ENCODE measurements around the gene MVB12A. TPM values are rescaled to one million over a fixed set of nuclear protein-coding genes. Genes with fewer than 3 reads are reported as not detected.

Gene MVB12A
- total and polyA plus RNA-seq, 9 of the 15 experiments (the other 6 are each of a cell fraction or from before 2014, with no cell fraction given), result 1.2 to 46.2 (median 22.4) TPM

DNA sequence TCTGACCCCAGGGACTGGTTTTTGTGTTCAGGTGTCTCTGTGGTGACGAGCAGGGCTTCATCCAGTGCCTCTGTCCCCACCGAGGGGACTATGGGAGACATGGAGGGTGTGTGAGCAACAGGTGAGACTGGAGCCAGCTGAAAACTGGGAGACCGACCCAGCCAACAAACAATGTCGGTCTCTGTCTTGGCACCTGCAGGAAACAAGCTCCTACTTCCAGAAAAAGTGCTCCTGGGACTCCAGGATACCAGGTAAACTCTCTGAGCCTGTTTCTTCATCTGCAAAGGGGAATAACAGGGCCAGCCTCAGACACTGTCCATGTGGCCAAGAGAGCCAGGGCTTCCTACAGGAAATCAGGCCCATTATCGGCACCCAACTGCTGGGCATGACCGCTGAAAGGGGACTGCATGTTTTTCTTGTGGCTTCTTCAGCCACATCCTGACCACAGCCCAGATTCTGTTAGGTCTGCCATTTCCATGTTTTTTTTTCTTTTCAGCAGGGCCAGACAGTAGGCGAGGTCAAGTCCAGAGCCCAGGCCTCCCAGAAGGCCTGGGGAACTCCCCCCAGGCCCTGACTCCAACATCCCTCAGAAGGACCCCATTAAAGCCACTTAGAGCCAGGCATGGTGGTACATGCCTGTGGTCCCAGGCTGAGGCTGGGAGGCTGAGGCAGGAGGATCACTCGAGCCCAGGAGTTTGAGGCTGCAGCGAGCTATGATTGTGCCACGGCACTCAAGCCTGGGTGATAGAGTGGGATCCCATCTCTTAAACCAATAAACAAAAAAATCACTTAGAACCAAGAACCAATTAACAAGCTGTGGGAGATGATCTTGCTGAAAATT, 13.6 kb upstream of the MVB12A start (continued):
- TF ChIP-seq ZNF239 (CRISPR knock-in tag; IDR thresholded peaks at IDR 0.05) (no peak), LEF1 (IDR thresholded peaks at IDR 0.05) (no peak), TARDBP (IDR thresholded peaks at IDR 0.05) (no peak), POU5F1 (IDR thresholded peaks at IDR 0.05; ENCODE audit: borderline replicate concordance, low read depth, low read length, partially characterized antibody) (no peak), FOXK2 (conservative IDR thresholded peaks at IDR 0.05 in 1 of 2, IDR thresholded peaks at IDR 0.05 in 1 of 2; ENCODE audit: low read depth in 2 of 2) (no peak), JUND (IDR thresholded peaks at IDR 0.05; ENCODE audit: borderline replicate concordance, low read depth, low read length) (no peak), JUND (tag; IDR thresholded peaks at IDR 0.05; ENCODE audit: borderline replicate concordance, low read depth, low read length) (no peak), ZBTB1 (CRISPR knock-in tag; IDR thresholded peaks at IDR 0.05; ENCODE audit: borderline replicate concordance, low read depth) (peak; percentile 61; the same call in 1 of the 2 replicates), MYC (IDR thresholded peaks at IDR 0.05; ENCODE audit: low read depth, low read length) (0 out of 2 replicates have a peak, but pooled peaks have one; percentile 27), MYC (CRISPR knock-in tag; IDR thresholded peaks at IDR 0.05; ENCODE audit: borderline replicate concordance, low read depth) (no peak), MBD2 (IDR thresholded peaks at IDR 0.05; ENCODE audit: borderline replicate concordance, low read depth) (no peak; the same call in 1 of the 2 replicates), CTBP1 (IDR thresholded peaks at IDR 0.05; ENCODE audit: borderline replicate concordance) (no peak), SMARCC2 (IDR thresholded peaks at IDR 0.05; ENCODE audit: low read depth) (no peak), ZNF384 (IDR thresholded peaks at IDR 0.05; ENCODE audit: low read depth, low read length) (peak; percentile 19; the same call in 1 of the 2 replicates), ZNF76 (CRISPR knock-in tag; IDR thresholded peaks at IDR 0.05; ENCODE audit: borderline replicate concordance) (no peak), SAFB (IDR thresholded peaks at IDR 0.05; ENCODE audit: borderline replicate concordance, low read depth, low read length) (no peak), HMG20B (CRISPR knock-in tag; IDR thresholded peaks at IDR 0.05) (no peak), RBBP5 (IDR thresholded peaks at IDR 0.05; ENCODE audit: borderline replicate concordance, insufficient read depth, low read length, poor library complexity, severe bottlenecking) (peak; percentile 34)
- TF ChIP-seq, protein P1, sequence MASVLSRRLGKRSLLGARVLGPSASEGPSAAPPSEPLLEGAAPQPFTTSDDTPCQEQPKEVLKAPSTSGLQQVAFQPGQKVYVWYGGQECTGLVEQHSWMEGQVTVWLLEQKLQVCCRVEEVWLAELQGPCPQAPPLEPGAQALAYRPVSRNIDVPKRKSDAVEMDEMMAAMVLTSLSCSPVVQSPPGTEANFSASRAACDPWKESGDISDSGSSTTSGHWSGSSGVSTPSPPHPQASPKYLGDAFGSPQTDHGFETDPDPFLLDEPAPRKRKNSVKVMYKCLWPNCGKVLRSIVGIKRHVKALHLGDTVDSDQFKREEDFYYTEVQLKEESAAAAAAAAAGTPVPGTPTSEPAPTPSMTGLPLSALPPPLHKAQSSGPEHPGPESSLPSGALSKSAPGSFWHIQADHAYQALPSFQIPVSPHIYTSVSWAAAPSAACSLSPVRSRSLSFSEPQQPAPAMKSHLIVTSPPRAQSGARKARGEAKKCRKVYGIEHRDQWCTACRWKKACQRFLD (CRISPR knock-in tag; IDR thresholded peaks at IDR 0.05), result peak; percentile 58; the same call in 1 of the 2 replicates
- TF ChIP-seq, protein P2, sequence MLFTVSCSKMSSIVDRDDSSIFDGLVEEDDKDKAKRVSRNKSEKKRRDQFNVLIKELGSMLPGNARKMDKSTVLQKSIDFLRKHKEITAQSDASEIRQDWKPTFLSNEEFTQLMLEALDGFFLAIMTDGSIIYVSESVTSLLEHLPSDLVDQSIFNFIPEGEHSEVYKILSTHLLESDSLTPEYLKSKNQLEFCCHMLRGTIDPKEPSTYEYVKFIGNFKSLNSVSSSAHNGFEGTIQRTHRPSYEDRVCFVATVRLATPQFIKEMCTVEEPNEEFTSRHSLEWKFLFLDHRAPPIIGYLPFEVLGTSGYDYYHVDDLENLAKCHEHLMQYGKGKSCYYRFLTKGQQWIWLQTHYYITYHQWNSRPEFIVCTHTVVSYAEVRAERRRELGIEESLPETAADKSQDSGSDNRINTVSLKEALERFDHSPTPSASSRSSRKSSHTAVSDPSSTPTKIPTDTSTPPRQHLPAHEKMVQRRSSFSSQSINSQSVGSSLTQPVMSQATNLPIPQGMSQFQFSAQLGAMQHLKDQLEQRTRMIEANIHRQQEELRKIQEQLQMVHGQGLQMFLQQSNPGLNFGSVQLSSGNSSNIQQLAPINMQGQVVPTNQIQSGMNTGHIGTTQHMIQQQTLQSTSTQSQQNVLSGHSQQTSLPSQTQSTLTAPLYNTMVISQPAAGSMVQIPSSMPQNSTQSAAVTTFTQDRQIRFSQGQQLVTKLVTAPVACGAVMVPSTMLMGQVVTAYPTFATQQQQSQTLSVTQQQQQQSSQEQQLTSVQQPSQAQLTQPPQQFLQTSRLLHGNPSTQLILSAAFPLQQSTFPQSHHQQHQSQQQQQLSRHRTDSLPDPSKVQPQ (CRISPR knock-in tag; IDR thresholded peaks at IDR 0.05; ENCODE audit: borderline replicate concordance), result no peak
- TF ChIP-seq, protein P3, sequence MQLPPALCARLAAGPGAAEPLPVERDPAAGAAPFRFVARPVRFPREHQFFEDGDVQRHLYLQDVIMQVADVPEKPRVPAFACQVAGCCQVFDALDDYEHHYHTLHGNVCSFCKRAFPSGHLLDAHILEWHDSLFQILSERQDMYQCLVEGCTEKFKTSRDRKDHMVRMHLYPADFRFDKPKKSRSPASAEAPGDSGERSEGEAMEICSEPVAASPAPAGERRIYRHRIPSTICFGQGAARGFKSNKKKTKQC (CRISPR knock-in tag; IDR thresholded peaks at IDR 0.05), result no peak
- TF ChIP-seq, protein P4, sequence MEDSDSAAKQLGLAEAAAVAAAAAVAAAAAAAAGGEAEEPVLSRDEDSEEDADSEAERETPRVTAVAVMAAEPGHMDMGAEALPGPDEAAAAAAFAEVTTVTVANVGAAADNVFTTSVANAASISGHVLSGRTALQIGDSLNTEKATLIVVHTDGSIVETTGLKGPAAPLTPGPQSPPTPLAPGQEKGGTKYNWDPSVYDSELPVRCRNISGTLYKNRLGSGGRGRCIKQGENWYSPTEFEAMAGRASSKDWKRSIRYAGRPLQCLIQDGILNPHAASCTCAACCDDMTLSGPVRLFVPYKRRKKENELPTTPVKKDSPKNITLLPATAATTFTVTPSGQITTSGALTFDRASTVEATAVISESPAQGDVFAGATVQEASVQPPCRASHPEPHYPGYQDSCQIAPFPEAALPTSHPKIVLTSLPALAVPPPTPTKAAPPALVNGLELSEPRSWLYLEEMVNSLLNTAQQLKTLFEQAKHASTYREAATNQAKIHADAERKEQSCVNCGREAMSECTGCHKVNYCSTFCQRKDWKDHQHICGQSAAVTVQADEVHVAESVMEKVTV (CRISPR knock-in tag; IDR thresholded peaks at IDR 0.05), result no peak
